Measurements from ENCODE around the gene SASH1.

SASH1 gene

DNA sequence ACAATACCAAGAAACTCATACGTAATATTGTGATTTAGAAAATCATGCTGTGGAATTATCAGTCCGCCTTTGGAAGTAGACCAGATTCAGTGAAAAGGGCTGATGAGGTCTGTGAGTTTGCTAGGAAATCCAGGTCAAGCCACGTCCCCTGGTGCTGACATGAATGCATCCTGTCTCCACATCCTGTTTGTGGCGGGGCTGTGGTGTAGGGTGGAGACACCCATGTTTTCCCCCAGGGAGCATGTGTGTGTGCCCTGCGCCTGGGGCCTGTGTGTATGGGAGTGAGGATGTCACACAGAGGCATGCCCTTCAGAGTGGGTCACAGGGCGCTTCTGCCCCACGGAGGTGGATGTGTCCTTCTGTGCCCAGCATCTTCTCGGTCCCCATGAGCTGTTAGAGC is 109.1 kb downstream of the SASH1 start:
- DNase-seq, result no peak
- intact Hi-C loops (cut with DNase I), result no loop called here

- DNase-seq, result no peak
- intact Hi-C loops (cut with DNase I), result no loop called here
These were observed 110.2 kb downstream of the SASH1 start for GRCh38 chr6:148452876-148453275.

DNA sequence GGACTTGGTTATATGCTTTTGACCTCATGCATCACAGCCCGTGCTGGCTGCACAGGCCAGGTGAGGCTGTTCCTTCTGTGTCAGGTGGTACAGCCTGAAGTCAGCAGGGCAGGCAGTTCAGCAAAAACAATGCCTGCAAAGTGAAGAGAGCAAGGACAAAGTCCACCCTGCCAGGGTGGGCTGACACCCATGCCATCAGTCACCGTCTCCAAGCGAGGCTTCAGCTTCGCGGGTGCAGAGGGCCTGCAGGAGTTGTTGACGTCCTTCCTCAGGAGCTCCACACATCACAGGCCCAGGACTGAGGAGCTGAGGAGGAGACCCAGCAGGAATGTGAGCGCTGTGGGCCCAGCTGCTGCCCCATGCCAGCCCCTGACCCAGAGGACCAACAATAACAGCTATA is 111.3 kb downstream of the SASH1 start:
- DNase-seq, result no peak
- intact Hi-C loops (cut with DNase I), result no loop called here

DNA sequence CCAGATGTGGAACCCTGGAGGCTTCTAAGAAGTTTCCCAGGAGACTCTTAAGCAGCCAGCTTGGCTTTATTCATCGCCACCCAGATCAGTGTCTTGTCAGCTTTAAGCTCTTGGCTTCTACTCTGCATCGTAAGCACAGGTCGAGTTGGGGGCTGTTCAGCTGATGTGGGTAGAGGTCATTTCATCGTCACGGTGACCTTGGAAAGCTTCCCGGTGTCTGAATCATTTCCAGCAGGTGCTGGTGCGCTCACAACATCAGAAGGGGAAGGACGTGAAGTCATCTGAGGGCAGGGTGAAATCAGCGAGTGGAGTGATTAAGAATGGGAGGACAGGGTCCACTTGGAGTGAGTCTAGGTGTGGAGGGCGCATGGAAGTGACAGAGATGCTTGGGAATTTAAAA is 112.6 kb downstream of the SASH1 start:
- intact Hi-C loops (cut with DNase I), result no loop called here
- DNase-seq, result no peak

DNA sequence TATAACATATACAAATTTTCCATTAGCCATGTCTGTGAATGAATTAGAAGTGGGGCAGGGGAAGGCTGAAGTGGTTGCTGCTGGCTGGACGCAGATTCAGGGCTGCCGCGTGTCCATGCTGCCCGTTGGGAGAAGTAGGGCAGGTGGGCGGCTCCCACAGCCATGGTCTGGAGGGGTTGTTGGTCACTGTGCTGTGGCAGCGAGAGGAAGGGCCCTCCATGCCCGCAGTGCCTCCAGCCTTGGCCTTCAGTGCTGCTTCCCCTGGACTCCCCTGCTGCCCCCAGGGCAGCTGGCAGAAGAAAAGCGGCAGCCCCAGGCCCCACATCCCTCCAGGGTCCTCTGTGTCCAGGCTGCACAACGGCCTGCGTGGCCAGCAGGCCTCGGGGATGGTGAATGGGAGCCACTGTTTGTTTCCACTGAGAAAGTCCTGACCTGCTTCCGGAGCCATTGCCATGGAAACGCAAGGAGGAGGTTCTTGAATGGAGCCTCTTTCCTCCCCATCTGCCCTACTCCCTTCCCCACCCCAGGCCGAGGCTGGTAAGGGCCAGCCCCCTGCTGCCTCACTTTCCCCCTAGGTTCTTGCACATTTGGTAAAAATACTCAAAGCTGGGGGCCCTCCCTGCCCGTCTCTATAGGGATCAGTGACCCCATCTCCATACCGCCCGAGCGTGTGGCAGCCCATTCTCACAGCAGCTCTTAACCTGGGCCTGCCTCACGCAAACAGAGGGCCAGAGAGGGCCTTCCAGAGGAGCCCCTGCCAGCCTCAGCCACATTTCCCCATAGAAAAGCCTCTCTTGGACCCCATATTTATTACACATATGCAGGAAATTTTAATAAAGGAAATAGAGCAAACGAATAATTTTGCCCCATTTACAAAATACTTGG is 113.3 kb downstream of the SASH1 start:
- DNase-seq, result peak; percentile 49 to 94 (median 70)
- intact Hi-C loops (cut with DNase I), result no loop called here

- intact Hi-C loops (cut with DNase I), result no loop called here
- no peak for DNase-seq
These were observed 114.7 kb downstream of the SASH1 start for GRCh38 chr6:148457137-148457842.

DNA sequence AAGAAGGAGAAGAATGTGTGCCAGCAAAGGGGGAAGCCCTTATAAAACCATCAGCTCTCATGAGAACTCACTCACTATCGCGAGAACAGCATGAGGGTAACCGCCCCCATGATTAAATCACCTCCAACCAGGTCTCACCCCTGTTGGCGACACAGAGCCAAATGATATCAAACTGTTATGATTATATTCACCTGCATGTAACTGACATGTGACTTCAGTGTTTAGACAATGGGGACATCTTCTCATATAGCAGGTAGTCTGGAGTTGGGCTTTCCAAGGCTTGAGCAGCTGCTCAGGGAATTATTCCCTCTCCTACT is 115.2 kb downstream of the SASH1 start:
- no peak for DNase-seq
- intact Hi-C loops (cut with DNase I), result no loop called here

- intact Hi-C loops (cut with DNase I), result no loop called here
- no peak for DNase-seq
These were observed 116.6 kb downstream of the SASH1 start for GRCh38 chr6:148459238-148459637.

- intact Hi-C loops (cut with DNase I), result loop anchor here (5.0 to 10.0 kb wide), 2 partner anchors 189 to 956 kb away; partner anchors contain the start of gene SAMD5
- DNase-seq, result no peak
These were observed 118.4 kb downstream of the SASH1 start for GRCh38 chr6:148460876-148461646.

- intact Hi-C loops (cut with DNase I), result loop anchor here (5.0 to 10.0 kb wide), 2 partner anchors 190 to 957 kb away; partner anchors contain the start of gene SAMD5
- DNase-seq, result no peak
These were observed 119.4 kb downstream of the SASH1 start for GRCh38 chr6:148461986-148462577.

DNA sequence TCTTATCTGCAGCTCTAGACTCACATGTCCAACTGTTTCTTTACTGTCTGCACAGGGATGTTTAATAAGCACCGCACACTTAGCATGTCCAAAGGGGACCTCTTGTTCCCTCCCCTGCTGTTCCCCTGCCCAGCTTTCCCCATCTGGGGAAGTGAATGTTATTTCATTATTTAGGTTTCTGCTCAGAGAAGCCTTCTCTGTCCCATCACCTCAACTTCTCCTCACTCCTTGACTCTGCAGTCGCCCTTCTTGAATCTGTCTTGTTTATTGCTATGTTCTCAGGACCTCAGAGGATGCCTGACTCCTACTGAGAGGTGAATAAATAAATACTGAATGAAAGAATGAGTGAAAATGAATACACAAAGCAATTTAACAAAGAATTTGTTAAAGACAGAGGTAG is 121.0 kb downstream of the SASH1 start:
- DNase-seq, result no peak
- intact Hi-C loops (cut with DNase I), result loop anchor here (1.0 to 10.0 kb wide), 5 partner anchors 65 to 959 kb away; partner anchors contain the start of genes SAMD5 and SASH1

DNA sequence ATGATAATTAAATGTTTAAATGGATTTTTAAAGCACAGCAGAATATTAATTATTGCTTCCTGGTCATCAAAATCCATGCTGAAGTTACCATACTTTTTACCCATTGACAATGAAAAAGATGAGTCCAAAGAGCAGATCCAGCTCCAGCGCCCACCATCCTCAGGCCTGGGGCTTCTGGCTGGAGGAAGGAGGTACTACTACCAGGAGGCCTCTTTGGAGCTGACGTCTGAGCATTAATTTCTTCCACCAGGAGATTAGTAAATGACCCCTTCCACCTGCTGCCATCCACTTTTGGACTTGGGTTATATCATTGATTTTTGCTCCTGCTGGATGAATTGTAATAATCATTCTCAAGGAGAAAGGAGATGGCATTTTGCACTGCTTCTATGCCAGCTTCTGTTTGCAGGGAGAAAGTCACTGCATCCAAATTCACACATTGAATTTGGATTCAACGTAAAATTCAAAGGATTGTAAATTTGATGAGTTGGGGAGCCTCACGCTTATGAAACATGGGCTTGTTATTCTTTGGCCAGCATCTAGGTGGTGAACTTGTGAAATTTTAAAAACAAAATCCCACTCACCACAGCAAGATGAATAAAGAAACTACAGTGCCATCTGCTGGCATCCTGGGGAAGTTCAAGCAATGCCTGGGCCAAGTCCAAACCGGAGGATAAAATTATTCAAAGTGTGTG is 121.8 kb downstream of the SASH1 start:
- intact Hi-C loops (cut with DNase I), result loop anchor here (1.0 to 10.0 kb wide), 5 partner anchors 64 to 960 kb away; partner anchors contain the start of genes SAMD5 and SASH1
- peak in 8 of 10 donors; percentile 43 to 88 (median 77) for DNase-seq

- intact Hi-C loops (cut with DNase I), result loop anchor here (2.0 to 10.0 kb wide), 3 partner anchors 64 to 960 kb away; partner anchors contain the start of genes SAMD5 and SASH1
- no peak for DNase-seq
These were observed 122.3 kb downstream of the SASH1 start for GRCh38 chr6:148465011-148465335.

DNA sequence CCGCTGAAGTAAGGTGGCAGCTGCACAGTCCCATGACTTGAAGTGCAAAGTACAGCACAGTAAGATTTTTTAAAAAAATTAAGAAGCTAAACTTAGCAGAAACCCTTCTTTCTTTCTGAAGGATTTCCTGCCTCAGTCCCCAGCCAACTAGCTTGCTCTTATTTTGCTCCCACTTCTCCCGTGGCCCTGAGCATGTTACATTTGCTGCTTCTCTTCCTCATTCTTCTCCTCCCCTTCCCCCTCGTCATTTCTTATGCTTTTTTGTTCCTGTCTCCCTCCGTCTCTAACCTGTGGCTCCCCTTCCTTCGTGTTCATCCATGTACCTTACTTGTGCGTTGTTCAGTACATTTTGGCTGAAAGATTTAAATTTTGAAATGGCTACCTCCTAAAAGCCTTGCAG is 123.0 kb downstream of the SASH1 start:
- DNase-seq, result no peak

GRCh38 chr6:148466158-148466557 is 123.5 kb downstream of the SASH1 start:
- DNase-seq, result peak in 3 of 10 donors; percentile 44 to 89 (median 60)
- intact Hi-C loops (cut with DNase I), result loop anchor here (10.0 kb wide), 1 partner anchor 961 kb away; the partner anchor contains the start of gene SAMD5

More for the DNA sequence above, 123.0 kb downstream of the SASH1 start:
- intact Hi-C loops (cut with DNase I), result loop anchor here (2.0 to 10.0 kb wide), 3 partner anchors 63 to 961 kb away; partner anchors contain the start of genes SAMD5 and SASH1

GRCh38 chr6:148467926-148468325 is 125.3 kb downstream of the SASH1 start:
- intact Hi-C loops (cut with DNase I), result loop anchor here (10.0 kb wide), 1 partner anchor 963 kb away; the partner anchor contains the start of gene SAMD5
- DNase-seq, result no peak

DNA sequence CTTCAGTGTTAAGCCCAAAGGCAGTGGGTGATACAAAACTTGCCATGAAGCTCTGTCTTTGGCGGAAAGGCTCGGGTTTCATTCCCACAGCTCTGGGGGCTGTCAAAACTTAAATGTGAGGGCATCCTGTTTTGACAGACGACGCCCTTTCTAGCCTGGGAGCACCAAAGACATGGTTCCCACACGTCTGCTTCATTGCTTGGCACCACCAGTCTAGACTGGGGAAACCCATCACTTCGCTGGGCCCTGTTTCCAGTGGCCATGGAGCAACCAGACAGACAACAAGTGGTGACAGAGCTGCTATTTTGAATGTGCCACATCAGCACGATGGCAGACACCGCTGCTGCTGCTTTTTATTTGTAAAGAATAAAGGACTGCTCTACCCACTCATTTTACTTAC is 127.5 kb downstream of the SASH1 start:
- intact Hi-C loops (cut with DNase I), result no loop called here
- DNase-seq, result no peak

GRCh38 chr6:148470606-148471465 is 128.2 kb downstream of the SASH1 start:
- no peak for DNase-seq
- intact Hi-C loops (cut with DNase I), result no loop called here

Measured in posterior cingulate gyrus (tissue), 11 donors.